GM12878 (cell line): Measurements from ENCODE around the gene LIX1L. TPM values are rescaled to one million over a fixed set of nuclear protein-coding genes. Genes with fewer than 3 reads are reported as not detected.

ENCODE experiments used
- ATAC-seq: fragments of 200-7000 bp; cut with Tn5 transposase; 3 replicates; pipeline ENCODE4 v1.9.1; 2020; ENCODE audit warnings: mild to moderate bottlenecking, moderate library complexity
- BruUV-seq: library from RNA; stranded (reverse); fragments of 400-500 nt; replicated peaks from 2 replicates; lab custom pipeline; 2021; lab: Mats Ljungman, UMichigan
- CTCF ChIA-PET: fragments of 300-600 bp; sonication (Branson Sonifier 250); formaldehyde crosslinking; extraction: SDS; loops from one replicate; lab custom pipeline; 2021; ENCODE audit warnings: inconsistent platforms; lab: Yijun Ruan, JAX
- POLR2A ChIA-PET: fragments of 350-600 bp; formaldehyde crosslinking; extraction: SDS; loops from one replicate; lab custom pipeline; 2021; ENCODE audit warnings: inconsistent platforms; lab: Charles Lee
- RAD21 ChIA-PET: fragments of 300-600 bp; sonication (Branson Sonifier 250); formaldehyde crosslinking; loops from one replicate; lab custom pipeline; 2023; ENCODE audit warnings: antibody characterized with exemption; ENCODE audit not compliant: unreplicated experiment; lab: Charles Lee
- SMC1A ChIA-PET: fragments of 300-600 bp; sonication (Branson Sonifier 250); formaldehyde crosslinking; loops from one replicate; lab custom pipeline; 2023; ENCODE audit not compliant: unreplicated experiment, uncharacterized antibody; lab: Charles Lee
- DNase-seq: peaks from one replicate; pipeline ENCODE4 v3.0.0-alpha.2; 2011; ENCODE audit warnings: low read depth, low spot score
- FAIRE-seq: peaks from 3 replicates; lab custom pipeline; 2011; peaks lifted over from hg19 to GRCh38; lab: Jason Lieb, UNC
- H2AFZ ChIP-seq: 2 replicates; pipeline ENCODE4 v1.6.0; 2011; ENCODE audit warnings: low read depth, low read length, control low read depth; ENCODE audit not compliant: control insufficient read depth
- H3K27ac ChIP-seq: 2 replicates; pipeline ENCODE4 v1.5.1; 2011; ENCODE audit warnings: control low read depth; ENCODE audit not compliant: control insufficient read depth, insufficient read depth
- H3K27me3 ChIP-seq, 2 experiments: replicated peaks in 1 of 2; 2 replicates each; pipeline versions ENCODE4 v1.6.0 to v1.6.1; 2011; ENCODE audit warnings: low read length in 1 of 2; ENCODE audit not compliant: control insufficient read depth in 2 of 2, insufficient read depth in 2 of 2
- H3K36me3 ChIP-seq, 2 experiments: 2 replicates each; pipeline ENCODE4 v1.5.1; 2011; ENCODE audit warnings: low read length in 1 of 2; ENCODE audit not compliant: control insufficient read depth in 2 of 2, insufficient read depth in 2 of 2
- H3K4me1 ChIP-seq: 2 replicates; pipeline ENCODE4 v1.6.1; 2011; ENCODE audit warnings: mild to moderate bottlenecking, low read length, moderate library complexity, mixed read lengths; ENCODE audit not compliant: control insufficient read depth, insufficient read depth
- H3K4me2 ChIP-seq: 2 replicates; pipeline ENCODE4 v1.6.0; 2011; ENCODE audit warnings: control low read depth; ENCODE audit not compliant: control insufficient read depth, insufficient read depth
- H3K4me3 ChIP-seq: fragments of 200-600 bp; sonication (generic); 2 replicates; pipeline ENCODE4 v1.5.1; 2016
- H3K79me2 ChIP-seq: 2 replicates; pipeline ENCODE4 v1.6.0; 2011; ENCODE audit warnings: low read length; ENCODE audit not compliant: control insufficient read depth, insufficient read depth
- H3K9ac ChIP-seq: 2 replicates; pipeline ENCODE4 v1.8.0; 2011; ENCODE audit warnings: low read length, control low read depth, mixed read lengths; ENCODE audit not compliant: control insufficient read depth, insufficient read depth
- H3K9me3 ChIP-seq: replicated peaks from 3 replicates; pipeline ENCODE4 v1.5.1; 2011; ENCODE audit warnings: mild to moderate bottlenecking, low read length; ENCODE audit not compliant: control insufficient read depth, insufficient read depth
- H4K20me1 ChIP-seq: 2 replicates; pipeline ENCODE4 v1.6.0; 2011; ENCODE audit not compliant: control insufficient read depth, insufficient read depth
- BRCA1 ChIP-seq: IDR thresholded peaks from 2 replicates; pipeline ENCODE4 v1.6.1; 2011; ENCODE audit warnings: low read depth, low read length, improper control_type of control experiment
- CBX5 ChIP-seq: sonication (generic); IDR thresholded peaks from 2 replicates; pipeline ENCODE4 v1.6.1; 2016; ENCODE audit warnings: low read depth, moderate library complexity, mild to moderate bottlenecking, inconsistent platforms
- ESRRA ChIP-seq: IDR thresholded peaks from 2 replicates; pipeline ENCODE4 v1.6.1; 2012; ENCODE audit warnings: mild to moderate bottlenecking, low read length, improper control_type of control experiment
- HCFC1 ChIP-seq: fragments of 150-350 bp; IDR thresholded peaks from 2 replicates; pipeline ENCODE4 v1.6.1; 2014; ENCODE audit warnings: low read length
- MEF2B ChIP-seq: fragments of 450-650 bp; IDR thresholded peaks from 2 replicates; pipeline ENCODE4 v1.6.1; 2018; ENCODE audit warnings: mild to moderate bottlenecking, moderate library complexity; ENCODE audit not compliant: partially characterized antibody, poor library complexity, severe bottlenecking
- NR2F1 ChIP-seq: fragments of 450-650 bp; conservative IDR thresholded peaks from 2 replicates; pipeline ENCODE4 v1.6.1; 2017; ENCODE audit warnings: mild to moderate bottlenecking
- ZBED1 ChIP-seq: IDR thresholded peaks from 2 replicates; pipeline ENCODE4 v1.6.1; 2016; ENCODE audit warnings: borderline replicate concordance
- ZNF622 ChIP-seq: fragments of 450-650 bp; IDR thresholded peaks from 2 replicates; pipeline ENCODE4 v1.6.1; 2017; ENCODE audit warnings: mild to moderate bottlenecking, inconsistent platforms
- WGBS: methylation state at CpG from one replicate; pipeline ENCODE4 v1.1.6; 2016; ENCODE audit warnings: low lambda C conversion rate; ENCODE audit not compliant: insufficient replicate concordance, insufficient coverage; ENCODE audit errors: missing lambda C conversion rate; 5-methylcytosine and 5-hydroxymethylcytosine counted together
- in situ Hi-C: fragments of 300-500 bp; cut with MboI; formaldehyde crosslinking; loops from 9 replicates; pipeline ENCODE4 v1.14.3; 2018; ENCODE audit warnings: mixed read lengths
- intact Hi-C: fragments of 100-400 bp; cut with micrococcal nuclease; formaldehyde crosslinking; loops from one replicate; pipeline ENCODE4 v1.14.2; 2022; ENCODE audit not compliant: unreplicated experiment
- polyA plus RNA-seq, 11 experiments: library from polyadenylated mRNA; depleted of rRNA in 4 of 11; unstranded in 6 of 11; stranded (reverse) in 5 of 11; fragments of >200 nt; fragmentation: Nextera tagmentation in 4 of 11; fragmentation: Illumina TruSeq in 1 of 11; extraction: Ambion mirVana in 4 of 11; extraction: Trizol in 1 of 11; gene quantifications; 1 replicate in 1 of 11; 2 replicates in 10 of 11; pipeline versions ENCODE4 v1.2.1 to v1.2.3, GENCODE V29; 2011 to 2016; ENCODE audit warnings: inconsistent platforms in 2 of 11, missing spikeins in 2 of 11, low read depth in 1 of 11
- total RNA-seq, 4 experiments: library from RNA; depleted of rRNA in 3 of 4; stranded (reverse); fragments of >200 nt in 3 of 4; fragmentation: Illumina TruSeq in 1 of 4; extraction: Trizol in 1 of 4; gene quantifications; 2 replicates each; pipeline versions ENCODE4 v1.2.1 to v1.2.3, GENCODE V29; 2013 to 2021
- TF ChIP-seq, protein P1 (sequence below): fragments of 450-650 bp; formaldehyde crosslinking; IDR thresholded peaks from 2 replicates; pipeline ENCODE4 v1.4.0; 2020; ENCODE audit warnings: mild to moderate bottlenecking, moderate library complexity
- TF ChIP-seq, protein P2 (sequence below): fragments of 450-650 bp; IDR thresholded peaks from 2 replicates; pipeline ENCODE4 v1.6.1; 2018; ENCODE audit warnings: borderline replicate concordance, mild to moderate bottlenecking; ENCODE audit not compliant: partially characterized antibody

Gene LIX1L
- total and polyA plus RNA-seq, 10 of the 15 experiments (the other 5 are each of a cell fraction or from before 2014, with no cell fraction given), result 5.5 to 48.2 (median 15.3) TPM

DNA sequence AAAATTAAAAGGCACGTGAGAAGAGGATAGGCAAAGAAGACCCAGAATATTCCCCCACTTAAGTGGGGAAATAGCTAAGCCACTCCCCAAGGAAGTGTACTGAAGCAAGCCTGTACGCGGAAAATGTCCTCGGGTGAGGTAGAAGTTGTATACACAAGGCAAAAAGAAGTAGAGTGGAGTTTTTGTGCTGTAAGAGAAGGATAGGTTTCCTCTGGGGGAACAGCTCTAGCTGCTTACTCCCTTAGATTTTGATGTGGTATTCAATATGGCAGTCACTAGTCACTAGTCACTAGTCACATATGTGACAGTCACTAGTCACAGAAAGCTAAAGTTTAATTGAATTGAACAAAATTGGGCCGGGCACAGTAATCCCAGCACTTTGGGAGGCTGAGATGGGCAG, 31.0 kb upstream of the LIX1L start:
- no peak overlapping the region for H3K27ac ChIP-seq

DNA sequence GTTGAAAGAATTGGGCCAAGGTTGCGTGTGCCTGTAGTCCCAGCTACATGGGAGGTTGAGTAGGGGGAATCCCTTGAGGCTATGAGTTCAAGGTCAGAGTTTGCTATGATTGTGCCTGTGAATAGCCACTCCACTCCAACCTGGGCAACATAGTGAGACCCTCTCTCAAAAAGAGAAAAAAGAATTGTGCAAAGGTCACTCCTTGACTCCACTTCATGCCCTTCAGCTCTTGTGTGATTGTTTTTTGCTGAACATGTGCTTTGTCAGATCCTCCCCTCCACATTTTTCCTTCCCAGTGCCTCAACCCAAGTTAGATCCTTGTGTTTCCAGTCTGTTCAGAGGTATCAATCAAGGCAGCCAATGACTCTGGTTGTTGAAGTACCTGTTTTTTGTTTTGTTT, 30.1 kb upstream of the LIX1L start:
- Histone ChIP-seq H3K9me3 (no peaks in the 10 kb centered on the region), H4K20me1 (no peaks in the 10 kb centered on the region), H3K27me3 (no peaks in the 10 kb centered on the region), H3K4me2 (no peak overlapping the region), H3K4me3 (no peak overlapping the region), H3K4me1 (peaks cover 11% of the 10 kb centered on the region), H2AFZ (peak overlapping the region; percentile 15; the same call in 1 of the 2 replicates), H3K9ac (no peak overlapping the region), H3K36me3 (no peaks in the 10 kb centered on the region)
- 100% methylated on average over 1 of the region's 1 CpG for WGBS
- no TSS peak for BruUV-seq
- intact Hi-C loops, result no loop called here
- RAD21 ChIA-PET, result interaction anchor here (1.0 to 1.9 kb wide), 2 partner anchors 9 to 19 kb away, joined by 3 to 15 read pairs; no protein-coding TSS in a partner anchor
- CTCF ChIA-PET, result interaction anchor here (1.0 to 12.2 kb wide), 2 partner anchors 8 to 19 kb away, joined by 3 to 196 read pairs; no protein-coding TSS in a partner anchor
- no peak for DNase-seq
- POLR2A ChIA-PET, result interaction anchor here (0.6 to 7.2 kb wide), 4 partner anchors 9 to 50 kb away, joined by 3 to 61 read pairs (median 7); no protein-coding TSS in a partner anchor
- ATAC-seq, result no peak
- TF ChIP-seq ZBED1, result no peak
- no peak for TF ChIP-seq NR2F1
- no peak for TF ChIP-seq ESRRA
- TF ChIP-seq HCFC1, result no peak
- TF ChIP-seq, protein P1, sequence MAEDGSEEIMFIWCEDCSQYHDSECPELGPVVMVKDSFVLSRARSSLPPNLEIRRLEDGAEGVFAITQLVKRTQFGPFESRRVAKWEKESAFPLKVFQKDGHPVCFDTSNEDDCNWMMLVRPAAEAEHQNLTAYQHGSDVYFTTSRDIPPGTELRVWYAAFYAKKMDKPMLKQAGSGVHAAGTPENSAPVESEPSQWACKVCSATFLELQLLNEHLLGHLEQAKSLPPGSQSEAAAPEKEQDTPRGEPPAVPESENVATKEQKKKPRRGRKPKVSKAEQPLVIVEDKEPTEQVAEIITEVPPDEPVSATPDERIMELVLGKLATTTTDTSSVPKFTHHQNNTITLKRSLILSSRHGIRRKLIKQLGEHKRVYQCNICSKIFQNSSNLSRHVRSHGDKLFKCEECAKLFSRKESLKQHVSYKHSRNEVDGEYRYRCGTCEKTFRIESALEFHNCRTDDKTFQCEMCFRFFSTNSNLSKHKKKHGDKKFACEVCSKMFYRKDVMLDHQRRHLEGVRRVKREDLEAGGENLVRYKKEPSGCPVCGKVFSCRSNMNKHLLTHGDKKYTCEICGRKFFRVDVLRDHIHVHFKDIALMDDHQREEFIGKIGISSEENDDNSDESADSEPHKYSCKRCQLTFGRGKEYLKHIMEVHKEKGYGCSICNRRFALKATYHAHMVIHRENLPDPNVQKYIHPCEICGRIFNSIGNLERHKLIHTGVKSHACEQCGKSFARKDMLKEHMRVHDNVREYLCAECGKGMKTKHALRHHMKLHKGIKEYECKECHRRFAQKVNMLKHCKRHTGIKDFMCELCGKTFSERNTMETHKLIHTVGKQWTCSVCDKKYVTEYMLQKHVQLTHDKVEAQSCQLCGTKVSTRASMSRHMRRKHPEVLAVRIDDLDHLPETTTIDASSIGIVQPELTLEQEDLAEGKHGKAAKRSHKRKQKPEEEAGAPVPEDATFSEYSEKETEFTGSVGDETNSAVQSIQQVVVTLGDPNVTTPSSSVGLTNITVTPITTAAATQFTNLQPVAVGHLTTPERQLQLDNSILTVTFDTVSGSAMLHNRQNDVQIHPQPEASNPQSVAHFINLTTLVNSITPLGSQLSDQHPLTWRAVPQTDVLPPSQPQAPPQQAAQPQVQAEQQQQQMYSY (CRISPR knock-in tag), result no peak
- TF ChIP-seq, protein P2, sequence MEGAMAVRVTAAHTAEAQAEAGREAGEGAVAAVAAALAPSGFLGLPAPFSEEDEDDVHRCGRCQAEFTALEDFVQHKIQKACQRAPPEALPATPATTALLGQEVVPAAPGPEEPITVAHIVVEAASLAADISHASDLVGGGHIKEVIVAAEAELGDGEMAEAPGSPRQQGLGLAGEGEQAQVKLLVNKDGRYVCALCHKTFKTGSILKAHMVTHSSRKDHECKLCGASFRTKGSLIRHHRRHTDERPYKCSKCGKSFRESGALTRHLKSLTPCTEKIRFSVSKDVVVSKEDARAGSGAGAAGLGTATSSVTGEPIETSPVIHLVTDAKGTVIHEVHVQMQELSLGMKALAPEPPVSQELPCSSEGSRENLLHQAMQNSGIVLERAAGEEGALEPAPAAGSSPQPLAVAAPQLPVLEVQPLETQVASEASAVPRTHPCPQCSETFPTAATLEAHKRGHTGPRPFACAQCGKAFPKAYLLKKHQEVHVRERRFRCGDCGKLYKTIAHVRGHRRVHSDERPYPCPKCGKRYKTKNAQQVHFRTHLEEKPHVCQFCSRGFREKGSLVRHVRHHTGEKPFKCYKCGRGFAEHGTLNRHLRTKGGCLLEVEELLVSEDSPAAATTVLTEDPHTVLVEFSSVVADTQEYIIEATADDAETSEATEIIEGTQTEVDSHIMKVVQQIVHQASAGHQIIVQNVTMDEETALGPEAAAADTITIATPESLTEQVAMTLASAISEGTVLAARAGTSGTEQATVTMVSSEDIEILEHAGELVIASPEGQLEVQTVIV, result no peak
- TF ChIP-seq CBX5, result no peak
- TF ChIP-seq BRCA1, result no peak
- TF ChIP-seq, all 136 proteins: peak for 0
- no peaks in the 10 kb centered on the region for H3K79me2 ChIP-seq
- SMC1A ChIA-PET, result interaction anchor here (1.9 to 12.5 kb wide), 3 partner anchors 8 to 19 kb away, joined by 5 to 244 read pairs (median 6); no protein-coding TSS in a partner anchor
- FAIRE-seq, result no peak
- no peak overlapping the region for H3K27ac ChIP-seq
- in situ Hi-C loops, result no loop called here

More for the DNA sequence above, 31.0 kb upstream of the LIX1L start:
- BruUV-seq, result no TSS peak
- intact Hi-C loops, result no loop called here
- H3K79me2 ChIP-seq, result no peaks in the 10 kb centered on the region
- in situ Hi-C loops, result no loop called here
- ChIA-PET SMC1A (interaction anchor here (1.1 to 12.5 kb wide), 4 partner anchors 9 to 18 kb away, joined by 3 to 244 read pairs (median 5); no protein-coding TSS in a partner anchor), RAD21 (interaction anchor here (1.9 kb wide), 1 partner anchor 10 kb away, joined by 15 read pairs; no protein-coding TSS in a partner anchor), CTCF (interaction anchor here (1.1 to 12.2 kb wide), 2 partner anchors 8 to 13 kb away, joined by 3 to 196 read pairs; no protein-coding TSS in a partner anchor), POLR2A (interaction anchor here (0.7 to 7.2 kb wide), 3 partner anchors 9 to 73 kb away, joined by 7 to 61 read pairs (median 8); no protein-coding TSS in a partner anchor)
- H2AFZ ChIP-seq, result no peak overlapping the region
- TF ChIP-seq MEF2B (no peak), ZNF622 (no peak)
- no peak overlapping the region for H3K4me2 ChIP-seq
- no peaks in the 10 kb centered on the region for H3K9me3 ChIP-seq
- H3K9ac ChIP-seq, result no peak overlapping the region
- 87% methylated on average over 5 of the region's 5 CpGs for WGBS
- no peak for FAIRE-seq
- H4K20me1 ChIP-seq, result no peaks in the 10 kb centered on the region
- no peak for DNase-seq
- H3K4me1 ChIP-seq, result peaks cover 4% of the 10 kb centered on the region; the same call in 1 of the 2 replicates
- H3K4me3 ChIP-seq, result no peak overlapping the region
- H3K27me3 ChIP-seq, result no peaks in the 10 kb centered on the region
- H3K36me3 ChIP-seq, result no peaks in the 10 kb centered on the region; a peak in 2 of 4 replicates
- ATAC-seq, result no peak
